Hepatocyte (in vitro differentiated cells): ENCODE measurements around the gene SSR1.

Experiments
- EZH2 ChIP-seq: fragments of 200-600 bp; sonication (generic); IDR thresholded peaks from 2 replicates; pipeline ENCODE4 v1.6.1; 2016; ENCODE audit warnings: antibody characterized with exemption, mild to moderate bottlenecking, borderline replicate concordance
- EZH2phosphoT487 ChIP-seq: fragments of 200-600 bp; sonication (generic); IDR thresholded peaks from one replicate; pipeline ENCODE4 v1.6.1; 2018; ENCODE audit warnings: antibody characterized with exemption, mild to moderate bottlenecking, low read depth, moderate library complexity; ENCODE audit not compliant: unreplicated experiment, severe bottlenecking
- TF ChIP-seq, protein P1 (sequence below): fragments of 200-600 bp; sonication (generic); IDR thresholded peaks from 2 replicates; pipeline ENCODE4 v1.5.1; 2016; ENCODE audit warnings: antibody characterized with exemption, mild to moderate bottlenecking; ENCODE audit not compliant: poor library complexity

- TF ChIP-seq, protein P1, sequence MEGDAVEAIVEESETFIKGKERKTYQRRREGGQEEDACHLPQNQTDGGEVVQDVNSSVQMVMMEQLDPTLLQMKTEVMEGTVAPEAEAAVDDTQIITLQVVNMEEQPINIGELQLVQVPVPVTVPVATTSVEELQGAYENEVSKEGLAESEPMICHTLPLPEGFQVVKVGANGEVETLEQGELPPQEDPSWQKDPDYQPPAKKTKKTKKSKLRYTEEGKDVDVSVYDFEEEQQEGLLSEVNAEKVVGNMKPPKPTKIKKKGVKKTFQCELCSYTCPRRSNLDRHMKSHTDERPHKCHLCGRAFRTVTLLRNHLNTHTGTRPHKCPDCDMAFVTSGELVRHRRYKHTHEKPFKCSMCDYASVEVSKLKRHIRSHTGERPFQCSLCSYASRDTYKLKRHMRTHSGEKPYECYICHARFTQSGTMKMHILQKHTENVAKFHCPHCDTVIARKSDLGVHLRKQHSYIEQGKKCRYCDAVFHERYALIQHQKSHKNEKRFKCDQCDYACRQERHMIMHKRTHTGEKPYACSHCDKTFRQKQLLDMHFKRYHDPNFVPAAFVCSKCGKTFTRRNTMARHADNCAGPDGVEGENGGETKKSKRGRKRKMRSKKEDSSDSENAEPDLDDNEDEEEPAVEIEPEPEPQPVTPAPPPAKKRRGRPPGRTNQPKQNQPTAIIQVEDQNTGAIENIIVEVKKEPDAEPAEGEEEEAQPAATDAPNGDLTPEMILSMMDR: no peak
- TF ChIP-seq EZH2phosphoT487 (no peak), EZH2 (no peak)
These were observed 30.8 kb upstream of the SSR1 start for GRCh38 chr6:7343546-7344475.
